AG09319 (cell line): ENCODE measurements around the gene UBE2H.
"Not testable (repeated sequence)": the region's sequence is repeated elsewhere in the genome, so short reads cannot be mapped to it uniquely, and the experiment has no call there.

Experiments
- DNase-seq: peaks from one replicate; pipeline ENCODE4 v3.0.0-alpha.2; 2010; ENCODE audit warnings: low read depth; ENCODE audit errors: extremely low read depth
- TF ChIP-seq, protein P1 (sequence below): IDR thresholded peaks from 2 replicates; pipeline ENCODE4 v1.5.1; 2011; ENCODE audit warnings: low read depth, mild to moderate bottlenecking, inconsistent platforms, low read length, moderate library complexity

UBE2H gene

DNA sequence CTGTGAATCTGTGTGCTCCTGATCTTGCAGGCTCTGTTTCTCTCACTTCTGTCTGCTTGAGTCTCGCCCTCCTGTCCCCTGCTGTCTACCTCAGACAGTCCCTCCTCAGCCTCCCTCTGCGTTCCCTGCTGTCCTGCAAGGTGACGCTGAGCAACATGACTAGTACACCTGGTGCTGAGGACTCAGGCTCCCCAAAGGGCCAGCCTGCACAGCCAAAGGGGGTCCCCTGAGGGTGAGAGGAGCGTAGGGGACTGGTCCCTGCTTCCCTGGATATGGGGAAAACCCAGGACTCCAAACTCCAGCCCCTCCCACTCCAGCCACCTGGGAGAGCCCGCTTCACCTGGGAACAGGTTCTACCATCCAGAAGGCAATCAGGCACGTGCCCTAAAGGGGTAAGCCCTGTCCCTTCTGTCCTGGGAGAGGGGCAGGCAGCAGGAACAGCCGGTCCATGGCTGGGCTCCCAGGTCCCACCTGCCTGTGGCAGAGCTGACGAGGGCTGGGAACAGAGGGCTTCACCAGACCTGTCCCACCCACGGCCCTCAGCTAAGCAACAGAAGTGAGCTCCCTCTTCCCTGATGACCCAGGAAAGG is 156.5 kb downstream of the UBE2H start:
- no peak for DNase-seq
- TF ChIP-seq, protein P1, sequence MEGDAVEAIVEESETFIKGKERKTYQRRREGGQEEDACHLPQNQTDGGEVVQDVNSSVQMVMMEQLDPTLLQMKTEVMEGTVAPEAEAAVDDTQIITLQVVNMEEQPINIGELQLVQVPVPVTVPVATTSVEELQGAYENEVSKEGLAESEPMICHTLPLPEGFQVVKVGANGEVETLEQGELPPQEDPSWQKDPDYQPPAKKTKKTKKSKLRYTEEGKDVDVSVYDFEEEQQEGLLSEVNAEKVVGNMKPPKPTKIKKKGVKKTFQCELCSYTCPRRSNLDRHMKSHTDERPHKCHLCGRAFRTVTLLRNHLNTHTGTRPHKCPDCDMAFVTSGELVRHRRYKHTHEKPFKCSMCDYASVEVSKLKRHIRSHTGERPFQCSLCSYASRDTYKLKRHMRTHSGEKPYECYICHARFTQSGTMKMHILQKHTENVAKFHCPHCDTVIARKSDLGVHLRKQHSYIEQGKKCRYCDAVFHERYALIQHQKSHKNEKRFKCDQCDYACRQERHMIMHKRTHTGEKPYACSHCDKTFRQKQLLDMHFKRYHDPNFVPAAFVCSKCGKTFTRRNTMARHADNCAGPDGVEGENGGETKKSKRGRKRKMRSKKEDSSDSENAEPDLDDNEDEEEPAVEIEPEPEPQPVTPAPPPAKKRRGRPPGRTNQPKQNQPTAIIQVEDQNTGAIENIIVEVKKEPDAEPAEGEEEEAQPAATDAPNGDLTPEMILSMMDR = no peak

DNA sequence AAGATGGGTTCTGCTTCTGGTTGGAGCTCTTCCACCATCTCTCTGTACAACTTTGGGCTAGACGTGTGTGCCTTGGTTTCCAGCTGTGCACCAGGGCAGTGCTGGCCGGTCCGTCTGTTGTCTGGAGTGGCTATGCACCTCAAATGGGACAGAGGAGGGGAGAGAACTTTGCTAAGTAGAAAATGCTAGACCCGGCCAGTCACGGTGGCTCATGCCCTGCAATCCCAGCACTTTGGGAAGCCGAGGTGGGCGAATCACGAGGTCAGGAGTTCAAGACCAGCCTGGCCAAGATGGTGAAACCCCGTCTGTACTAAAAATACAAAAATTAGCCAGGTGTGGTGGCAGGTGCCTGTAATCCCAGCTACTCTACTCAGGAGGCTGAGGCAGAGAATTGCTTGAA is 158.3 kb downstream of the UBE2H start:
- not testable (repeated sequence) for DNase-seq

DNA sequence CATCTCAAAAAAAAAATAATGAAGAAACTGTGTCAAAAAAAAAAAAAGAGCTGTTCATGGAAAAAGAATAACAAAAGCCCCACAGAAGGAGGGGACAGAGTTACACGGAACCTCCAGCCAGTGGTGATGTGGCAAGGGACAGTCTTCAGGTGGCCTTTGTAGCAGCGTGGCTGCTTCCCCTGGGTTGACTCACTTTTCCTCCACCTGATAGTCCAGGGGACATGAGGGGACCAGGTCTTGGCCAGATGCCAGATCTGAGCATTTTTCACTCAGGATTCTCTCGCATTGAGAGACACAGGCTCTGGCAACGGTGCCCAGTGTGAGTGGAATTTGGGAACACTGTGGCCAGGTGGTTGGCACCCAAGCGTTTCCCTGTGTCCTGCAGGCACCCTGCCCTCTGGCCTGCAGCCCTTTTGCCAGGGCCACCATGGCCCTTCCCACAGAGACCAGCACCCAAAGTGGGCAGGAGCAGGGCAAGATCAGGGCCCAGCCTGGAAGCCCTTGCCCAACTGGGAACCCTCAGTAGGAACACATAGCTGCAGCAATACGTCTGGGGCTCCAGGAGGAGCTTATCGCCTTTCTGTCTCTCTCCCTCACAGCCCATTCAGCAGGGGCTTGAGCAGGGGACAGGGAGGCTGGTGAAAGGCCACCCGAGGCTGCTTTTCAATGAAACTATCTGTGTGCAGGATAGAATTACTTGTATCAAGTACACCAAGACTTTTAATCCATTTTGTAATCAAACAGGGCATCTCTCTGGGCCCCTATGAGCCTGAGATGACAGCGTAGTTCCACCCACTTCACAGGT is 159.1 kb downstream of the UBE2H start:
- TF ChIP-seq, protein P1 = no peak

DNA sequence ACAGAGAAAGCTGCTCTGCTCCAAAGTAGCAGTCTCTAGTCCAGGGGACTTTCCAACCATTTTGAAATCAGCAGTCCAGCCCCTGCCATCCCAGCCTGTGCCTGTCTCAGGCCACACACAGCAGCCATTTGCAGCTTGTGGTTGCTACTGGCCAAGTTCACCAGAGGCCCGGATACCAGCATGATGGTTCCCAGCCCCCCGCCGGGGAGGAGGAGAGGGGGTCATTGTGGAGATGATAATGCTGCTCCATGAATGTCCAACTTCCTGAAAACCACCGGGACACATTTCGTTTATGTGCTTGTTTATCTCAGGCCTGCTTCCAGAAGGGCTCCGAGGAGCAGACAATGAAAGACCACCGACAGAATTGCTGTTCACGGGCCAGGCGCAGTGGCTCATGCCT is 160.0 kb downstream of the UBE2H start:
- TF ChIP-seq, protein P1 = no peak
- no peak for DNase-seq

More for the DNA sequence above, 159.1 kb downstream of the UBE2H start:
- no peak for DNase-seq

DNA sequence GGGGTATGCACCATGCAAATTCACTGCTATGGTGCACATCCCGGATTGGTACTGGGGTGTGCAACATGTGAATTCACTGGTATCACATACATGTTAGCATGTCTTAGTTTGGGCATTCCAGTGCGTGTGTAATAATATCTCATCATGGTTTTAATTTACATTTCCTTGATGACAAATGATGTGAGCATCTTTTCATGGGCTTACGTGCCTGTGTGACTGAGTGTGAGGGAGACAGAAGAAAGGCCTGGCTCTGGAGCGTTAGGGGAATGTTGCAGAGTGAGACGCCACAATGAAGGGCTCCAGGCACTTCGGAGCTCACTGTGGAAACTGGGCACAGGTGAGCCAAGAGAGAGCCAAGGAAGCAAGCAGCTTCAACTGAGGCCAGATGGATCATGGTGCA is 162.6 kb downstream of the UBE2H start:
- DNase-seq = no peak
- TF ChIP-seq, protein P1 = no peak

DNA sequence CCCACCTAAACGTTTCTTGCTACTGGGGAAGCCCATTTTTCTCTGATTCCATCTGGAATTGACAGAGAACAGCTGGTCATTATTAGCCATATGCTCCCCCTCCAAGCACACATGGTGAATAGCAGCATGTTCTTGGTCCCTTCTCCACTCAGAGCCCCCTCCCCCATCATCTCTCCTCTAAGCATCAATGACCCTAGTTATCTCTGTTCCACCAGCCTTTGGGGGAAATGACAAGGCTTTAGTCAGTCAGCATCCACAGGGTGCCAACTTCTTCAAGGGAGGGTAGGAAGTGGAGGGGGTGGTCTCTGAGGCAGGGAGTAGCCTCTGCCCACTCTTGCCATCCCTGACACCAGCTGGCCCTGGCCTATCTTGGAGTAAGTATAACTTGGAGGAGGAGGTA is 163.1 kb downstream of the UBE2H start:
- TF ChIP-seq, protein P1 = no peak
- no peak for DNase-seq

DNA sequence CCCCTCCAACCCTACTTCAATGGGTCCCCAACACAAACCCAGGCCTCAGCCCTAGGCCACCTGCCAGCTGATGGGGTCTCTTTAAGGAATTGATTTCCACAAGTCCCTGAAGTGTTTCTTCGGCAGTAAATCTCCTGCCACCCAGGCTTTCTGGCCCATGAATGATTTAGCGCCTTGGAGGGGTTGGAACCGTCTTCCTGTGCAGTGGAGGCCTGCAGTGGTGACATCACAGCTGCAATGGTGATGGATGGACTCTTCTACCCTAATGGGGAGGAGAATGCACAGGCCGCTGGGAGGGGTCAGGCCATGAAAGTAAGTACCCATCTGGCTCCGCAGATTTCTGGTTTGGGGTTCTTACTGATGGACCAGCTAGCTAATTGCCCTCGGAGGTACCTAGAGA is 163.8 kb downstream of the UBE2H start:
- no peak for DNase-seq
- TF ChIP-seq, protein P1 = no peak
